Measurements from ENCODE around the gene PTPRQ. TPM values are rescaled to one million over a fixed set of nuclear protein-coding genes. Genes with fewer than 3 reads are reported as not detected.

PTPRQ gene
- total and polyA plus RNA-seq, 9 of the 15 experiments (the other 6 are each of a cell fraction or from before 2014, with no cell fraction given) = not detected

- Histone ChIP-seq H3K4me3 (no peak overlapping the region), H3K27me3 (ENCODE audit: control insufficient read depth in 2 of 2, insufficient read depth in 2 of 2, low read length in 2 of 2) (no peaks in the 10 kb centered on the region), H4K20me1 (replicated peaks; ENCODE audit: control insufficient read depth, insufficient read depth, low read length) (no peaks in the 10 kb centered on the region), H3K27ac (ENCODE audit: extremely low read depth, low read depth, low read length) (no peak overlapping the region), H3K9me1 (ENCODE audit: control insufficient read depth, insufficient read depth, low read length) (no peaks in the 10 kb centered on the region), H2AFZ (ENCODE audit: low read depth, low read length) (no peak overlapping the region), H3K9ac (ENCODE audit: insufficient read depth in 1 of 2, low read depth in 2 of 2, low read length in 2 of 2) (no peak overlapping the region), H3K4me2 (ENCODE audit: insufficient read depth, low read length) (no peak overlapping the region), H3K4me1 (replicated peaks in 1 of 2; ENCODE audit: control insufficient read depth in 2 of 2, insufficient read depth in 2 of 2, low read length in 2 of 2) (no peaks in the 10 kb centered on the region), H3K9me3 (replicated peaks; ENCODE audit: control insufficient read depth, insufficient read depth, low read depth, low read length) (no peaks in the 10 kb centered on the region), H3K36me3 (ENCODE audit: control insufficient read depth, insufficient read depth, low read length) (no peaks in the 10 kb centered on the region), H3K79me2 (ENCODE audit: control insufficient read depth, insufficient read depth, low read length) (no peaks in the 10 kb centered on the region)
- FAIRE-seq (no peak), ATAC-seq (no peak), DNase-seq (ENCODE audit: extremely low read depth in 1 of 4, low spot score in 3 of 4) (no peak)
- no peak for TF ChIP-seq PTRF (tag; IDR thresholded peaks at IDR 0.05)
- CTCF ChIA-PET (ENCODE audit: low intra/inter-chr PET ratio) = no interaction called here
- no TSS peak for BruUV-seq (replicated peaks)
- in situ Hi-C loops (cut with MboI) (no loop called here), intact Hi-C loops (cut with micrococcal nuclease) (no loop called here)
- POLR2A ChIA-PET = no interaction called here
- WGBS (ENCODE audit: insufficient coverage, low coverage, missing lambda C conversion rate) = 0% methylated on average over 1 of the region's 1 CpG
These were observed 25.6 kb downstream of the PTPRQ start for GRCh38 chr12:80469681-80470080.

DNA sequence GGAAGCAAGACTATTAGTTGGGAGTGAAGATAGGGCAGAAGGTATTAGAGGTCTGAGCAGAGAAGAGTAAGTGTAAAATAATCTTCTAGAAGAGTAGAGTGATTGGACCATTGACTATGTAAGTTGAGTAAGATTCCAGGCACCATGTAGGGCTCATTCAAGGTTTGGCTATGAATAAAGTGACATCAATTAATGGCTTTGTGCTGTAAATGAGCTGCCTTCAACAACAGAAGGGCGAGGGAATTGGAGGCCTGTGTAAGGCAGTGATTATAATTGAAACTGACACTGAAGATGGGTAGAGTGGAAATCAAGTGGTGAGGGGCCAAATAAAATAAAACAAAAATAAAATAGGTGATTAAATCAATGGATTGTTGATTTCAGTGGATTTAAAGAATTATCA is 26.4 kb downstream of the PTPRQ start:
- Histone ChIP-seq H3K4me2 (ENCODE audit: insufficient read depth, low read length) (no peak overlapping the region), H3K36me3 (ENCODE audit: control insufficient read depth, insufficient read depth, low read length) (no peaks in the 10 kb centered on the region), H4K20me1 (replicated peaks; ENCODE audit: control insufficient read depth, insufficient read depth, low read length) (no peaks in the 10 kb centered on the region), H3K9me3 (replicated peaks; ENCODE audit: control insufficient read depth, insufficient read depth, low read depth, low read length) (no peaks in the 10 kb centered on the region), H3K27me3 (ENCODE audit: control insufficient read depth in 2 of 2, insufficient read depth in 2 of 2, low read length in 2 of 2) (no peaks in the 10 kb centered on the region), H3K27ac (ENCODE audit: extremely low read depth, low read depth, low read length) (no peak overlapping the region), H3K79me2 (ENCODE audit: control insufficient read depth, insufficient read depth, low read length) (no peaks in the 10 kb centered on the region), H3K4me1 (replicated peaks in 1 of 2; ENCODE audit: control insufficient read depth in 2 of 2, insufficient read depth in 2 of 2, low read length in 2 of 2) (no peaks in the 10 kb centered on the region), H3K4me3 (no peak overlapping the region), H3K9me1 (ENCODE audit: control insufficient read depth, insufficient read depth, low read length) (no peaks in the 10 kb centered on the region), H2AFZ (ENCODE audit: low read depth, low read length) (no peak overlapping the region), H3K9ac (ENCODE audit: insufficient read depth in 1 of 2, low read depth in 2 of 2, low read length in 2 of 2) (no peak overlapping the region)
- DNase-seq (ENCODE audit: extremely low read depth in 1 of 4, low spot score in 3 of 4) (no peak), FAIRE-seq (no peak), ATAC-seq (no peak)
- POLR2A ChIA-PET = no interaction called here
- 0% methylated on average over 1 of the region's 1 CpG for WGBS (ENCODE audit: insufficient coverage, low coverage, missing lambda C conversion rate)
- BruUV-seq (replicated peaks) = no TSS peak
- intact Hi-C loops (cut with micrococcal nuclease) = no loop called here
- CTCF ChIA-PET (ENCODE audit: low intra/inter-chr PET ratio) = no interaction called here
- in situ Hi-C loops (cut with MboI) = no loop called here
- no peak for TF ChIP-seq CBX8 (IDR thresholded peaks at IDR 0.05; ENCODE audit: borderline replicate concordance, extremely low read depth, low read depth, low read length, poor library complexity, severe bottlenecking)
- TF ChIP-seq, protein P1, sequence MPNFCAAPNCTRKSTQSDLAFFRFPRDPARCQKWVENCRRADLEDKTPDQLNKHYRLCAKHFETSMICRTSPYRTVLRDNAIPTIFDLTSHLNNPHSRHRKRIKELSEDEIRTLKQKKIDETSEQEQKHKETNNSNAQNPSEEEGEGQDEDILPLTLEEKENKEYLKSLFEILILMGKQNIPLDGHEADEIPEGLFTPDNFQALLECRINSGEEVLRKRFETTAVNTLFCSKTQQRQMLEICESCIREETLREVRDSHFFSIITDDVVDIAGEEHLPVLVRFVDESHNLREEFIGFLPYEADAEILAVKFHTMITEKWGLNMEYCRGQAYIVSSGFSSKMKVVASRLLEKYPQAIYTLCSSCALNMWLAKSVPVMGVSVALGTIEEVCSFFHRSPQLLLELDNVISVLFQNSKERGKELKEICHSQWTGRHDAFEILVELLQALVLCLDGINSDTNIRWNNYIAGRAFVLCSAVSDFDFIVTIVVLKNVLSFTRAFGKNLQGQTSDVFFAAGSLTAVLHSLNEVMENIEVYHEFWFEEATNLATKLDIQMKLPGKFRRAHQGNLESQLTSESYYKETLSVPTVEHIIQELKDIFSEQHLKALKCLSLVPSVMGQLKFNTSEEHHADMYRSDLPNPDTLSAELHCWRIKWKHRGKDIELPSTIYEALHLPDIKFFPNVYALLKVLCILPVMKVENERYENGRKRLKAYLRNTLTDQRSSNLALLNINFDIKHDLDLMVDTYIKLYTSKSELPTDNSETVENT (CRISPR knock-in tag; IDR thresholded peaks at IDR 0.05) = no peak
- TF ChIP-seq ZNF512 (tag; IDR thresholded peaks at IDR 0.05) = no peak
- no peak for TF ChIP-seq TFE3 (CRISPR knock-in tag; IDR thresholded peaks at IDR 0.05)
- no peak for TF ChIP-seq SMC3 (conservative IDR thresholded peaks at IDR 0.05; ENCODE audit: insufficient read depth, low read depth, low read length)
- TF ChIP-seq, protein P2, sequence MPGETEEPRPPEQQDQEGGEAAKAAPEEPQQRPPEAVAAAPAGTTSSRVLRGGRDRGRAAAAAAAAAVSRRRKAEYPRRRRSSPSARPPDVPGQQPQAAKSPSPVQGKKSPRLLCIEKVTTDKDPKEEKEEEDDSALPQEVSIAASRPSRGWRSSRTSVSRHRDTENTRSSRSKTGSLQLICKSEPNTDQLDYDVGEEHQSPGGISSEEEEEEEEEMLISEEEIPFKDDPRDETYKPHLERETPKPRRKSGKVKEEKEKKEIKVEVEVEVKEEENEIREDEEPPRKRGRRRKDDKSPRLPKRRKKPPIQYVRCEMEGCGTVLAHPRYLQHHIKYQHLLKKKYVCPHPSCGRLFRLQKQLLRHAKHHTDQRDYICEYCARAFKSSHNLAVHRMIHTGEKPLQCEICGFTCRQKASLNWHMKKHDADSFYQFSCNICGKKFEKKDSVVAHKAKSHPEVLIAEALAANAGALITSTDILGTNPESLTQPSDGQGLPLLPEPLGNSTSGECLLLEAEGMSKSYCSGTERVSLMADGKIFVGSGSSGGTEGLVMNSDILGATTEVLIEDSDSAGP (CRISPR knock-in tag; IDR thresholded peaks at IDR 0.05) = no peak
- TF ChIP-seq ATF1 (CRISPR knock-in tag; IDR thresholded peaks at IDR 0.05) = no peak
- TF ChIP-seq ATF1 (tag; IDR thresholded peaks at IDR 0.05) = no peak

All from K562 (cell line).